GM23338 (cell line): ENCODE results near the gene TSHZ2. TPM values are rescaled to one million over a fixed set of nuclear protein-coding genes. Genes with fewer than 3 reads are reported as not detected.

Experiments used
- ATAC-seq: fragments of 200-7000 bp; cut with Tn5 transposase; 3 replicates; pipeline ENCODE4 v1.9.1; 2020
- DNase-seq: peaks from one replicate; pipeline ENCODE4 v3.0.0-alpha.2; 2015; ENCODE audit warnings: low spot score
- H2AFZ ChIP-seq: fragments of 200-600 bp; sonication (generic); 2 replicates; pipeline ENCODE4 v1.8.0; 2016; ENCODE audit warnings: antibody characterized with exemption, mild to moderate bottlenecking, moderate library complexity
- H3F3A ChIP-seq: fragments of 200-600 bp; sonication (generic); replicated peaks from 2 replicates; pipeline ENCODE4 v1.8.0; 2017; ENCODE audit warnings: antibody characterized with exemption, mixed run types, low read depth
- H3K27ac ChIP-seq: fragments of 200-600 bp; sonication (generic); 2 replicates; pipeline ENCODE4 v1.6.1; 2016; ENCODE audit warnings: low read depth
- H3K27me3 ChIP-seq: fragments of 200-600 bp; sonication (generic); 2 replicates; pipeline ENCODE4 v1.8.0; 2016; ENCODE audit warnings: mild to moderate bottlenecking, mixed run types, moderate library complexity; ENCODE audit not compliant: insufficient read depth
- H3K36me3 ChIP-seq: fragments of 200-600 bp; sonication (generic); 2 replicates; pipeline ENCODE4 v1.8.0; 2016; ENCODE audit warnings: mild to moderate bottlenecking; ENCODE audit not compliant: insufficient read depth
- H3K4me1 ChIP-seq: fragments of 200-600 bp; sonication (generic); 2 replicates; pipeline ENCODE4 v1.8.0; 2016; ENCODE audit warnings: mild to moderate bottlenecking, moderate library complexity; ENCODE audit not compliant: insufficient read depth
- H3K4me2 ChIP-seq: fragments of 200-600 bp; sonication (generic); 2 replicates; pipeline ENCODE4 v1.7.1; 2017; ENCODE audit warnings: mixed run types
- H3K4me3 ChIP-seq: fragments of 200-600 bp; sonication (generic); 2 replicates; pipeline ENCODE4 v1.6.1; 2016; ENCODE audit warnings: mixed run types
- H3K79me2 ChIP-seq: fragments of 200-600 bp; sonication (generic); replicated peaks from 2 replicates; pipeline ENCODE4 v1.8.0; 2017; ENCODE audit warnings: mild to moderate bottlenecking; ENCODE audit not compliant: insufficient read depth
- H3K9me2 ChIP-seq: fragments of 200-600 bp; sonication (generic); 2 replicates; pipeline ENCODE4 v1.8.0; 2017; ENCODE audit not compliant: insufficient read depth
- H4K20me1 ChIP-seq: fragments of 200-600 bp; sonication (generic); replicated peaks from 2 replicates; pipeline ENCODE4 v1.8.0; 2017; ENCODE audit warnings: mild to moderate bottlenecking; ENCODE audit not compliant: insufficient read depth
- H3K27ac Mint-ChIP-seq: 2 replicates; pipeline ENCODE4 v1.8.0; 2020; ENCODE audit warnings: inconsistent platforms, mild to moderate bottlenecking, moderate library complexity, mixed read lengths
- H3K27me3 Mint-ChIP-seq: 3 replicates; pipeline ENCODE4 v1.8.0; 2022; ENCODE audit warnings: low read depth, mild to moderate bottlenecking, moderate library complexity, mixed read lengths, inconsistent platforms; ENCODE audit not compliant: insufficient read depth, poor library complexity
- H3K36me3 Mint-ChIP-seq: 3 replicates; pipeline ENCODE4 v1.8.0; 2021; ENCODE audit warnings: low read depth, mild to moderate bottlenecking, inconsistent platforms, moderate library complexity, mixed read lengths
- H3K4me1 Mint-ChIP-seq: 3 replicates; pipeline ENCODE4 v1.8.0; 2020; ENCODE audit warnings: mild to moderate bottlenecking, inconsistent platforms, mixed read lengths
- H3K4me3 Mint-ChIP-seq: 3 replicates; pipeline ENCODE4 v1.8.0; 2021; ENCODE audit warnings: moderate library complexity, mild to moderate bottlenecking, inconsistent platforms, mixed read lengths
- H3K9me3 Mint-ChIP-seq: 3 replicates; pipeline ENCODE4 v1.8.0; 2020; ENCODE audit warnings: moderate library complexity, mild to moderate bottlenecking, inconsistent platforms, mixed read lengths
- CREB1 ChIP-seq: fragments of 250-450 bp; sonication (Bioruptor Pico); IDR thresholded peaks from 2 replicates; pipeline ENCODE4 v1.5.0; 2020; ENCODE audit warnings: low read depth, mild to moderate bottlenecking, moderate library complexity
- ETS1 ChIP-seq: IDR thresholded peaks from 2 replicates; pipeline ENCODE4 v1.6.1; 2016; ENCODE audit warnings: antibody characterized with exemption
- EZH2phosphoT487 ChIP-seq: fragments of 200-600 bp; sonication (generic); IDR thresholded peaks from one replicate; pipeline ENCODE4 v1.8.1; 2018; ENCODE audit warnings: antibody characterized with exemption; ENCODE audit not compliant: unreplicated experiment
- NANOG ChIP-seq: IDR thresholded peaks from 2 replicates; pipeline ENCODE4 v1.6.1; 2016; ENCODE audit warnings: antibody characterized with exemption, borderline replicate concordance
- POLR2AphosphoS5 ChIP-seq: IDR thresholded peaks from 2 replicates; pipeline ENCODE4 v1.6.1; 2016; ENCODE audit warnings: antibody characterized with exemption, low read depth
- STAT1 ChIP-seq: IDR thresholded peaks from one replicate; pipeline ENCODE4 v1.6.1; 2016; ENCODE audit warnings: antibody characterized with exemption; ENCODE audit not compliant: unreplicated experiment
- ZNF114 ChIP-seq: fragments of 250-450 bp; sonication (Bioruptor Pico); IDR thresholded peaks from 2 replicates; pipeline ENCODE4 v1.5.0; 2020; ENCODE audit warnings: mild to moderate bottlenecking, moderate library complexity
- ZNF331 ChIP-seq: fragments of 250-450 bp; sonication (Bioruptor Pico); IDR thresholded peaks from 2 replicates; pipeline ENCODE4 v1.5.0; 2020; ENCODE audit warnings: low read depth, mild to moderate bottlenecking, moderate library complexity
- polyA plus RNA-seq: library from polyadenylated mRNA; unstranded; fragments of >200 nt; fragmentation: Nextera tagmentation; extraction: Ambion mirVana; gene quantifications from 2 replicates; pipeline ENCODE4 v1.2.1, GENCODE V29; 2016
- total RNA-seq: library from RNA; depleted of rRNA; stranded (reverse); fragments of >200 nt; shearing (Covaris generic); gene quantifications from 2 replicates; pipeline ENCODE4 v1.2.3, GENCODE V29; 2014
- TF ChIP-seq, protein P1 (sequence below): fragments of 250-450 bp; sonication (Bioruptor Pico); IDR thresholded peaks from 2 replicates; pipeline ENCODE4 v1.5.0; 2020; ENCODE audit warnings: mild to moderate bottlenecking, moderate library complexity
- TF ChIP-seq, protein P2 (sequence below): IDR thresholded peaks from one replicate; pipeline ENCODE4 v1.6.1; 2018; ENCODE audit warnings: antibody characterized with exemption; ENCODE audit not compliant: unreplicated experiment
- TF ChIP-seq, protein P3 (sequence below), 2 experiments: fragments of 200-600 bp in 1 of 2; sonication (generic) in 1 of 2; conservative IDR thresholded peaks; 2 replicates each; pipeline versions ENCODE4 v1.5.1 to v1.6.1; 2016 to 2017; ENCODE audit warnings: antibody characterized with exemption in 2 of 2, low read depth in 2 of 2, mild to moderate bottlenecking in 2 of 2, moderate library complexity in 1 of 2

Gene TSHZ2
- total and polyA plus RNA-seq, 2 experiments from 2014 or later = 0.49 to 1.3 TPM

DNA sequence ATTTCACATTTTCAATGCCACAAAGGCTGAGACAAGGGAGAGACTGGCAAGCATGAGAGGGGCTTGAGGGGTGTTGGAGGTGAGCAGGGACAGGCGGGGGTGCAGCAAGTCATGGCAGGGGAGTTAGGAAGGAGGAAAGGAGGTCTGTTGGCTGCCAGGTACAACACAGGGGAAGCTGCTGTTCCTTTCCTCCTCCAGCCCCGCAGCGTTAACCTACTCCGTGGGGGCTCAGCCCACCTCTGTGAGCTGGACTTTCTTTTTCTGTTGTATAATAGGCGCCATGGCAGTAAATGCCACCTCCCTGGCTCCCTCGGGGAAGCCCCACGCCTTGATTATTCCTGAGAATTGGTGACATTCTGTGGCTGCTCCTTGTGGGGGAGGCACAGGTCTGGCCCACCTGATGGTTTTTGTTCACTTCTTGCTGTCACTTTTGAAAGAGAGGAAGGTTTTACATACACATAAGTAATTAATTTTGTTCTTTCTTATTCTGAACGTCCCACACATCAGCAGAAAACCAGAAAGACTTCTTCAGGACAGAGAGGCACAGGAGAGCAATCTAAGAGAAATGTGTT lies 293.2 kb downstream of the TSHZ2 start:
- H4K20me1 ChIP-seq = no peaks in the 10 kb centered on the region
- Mint-ChIP-seq H3K4me1 (peaks cover 16% of the 10 kb centered on the region), H3K9me3 (no peaks in the 10 kb centered on the region; the same call in 2 of the 3 replicates), H3K27me3 (no peaks in the 10 kb centered on the region), H3K4me3 (no peak overlapping the region), H3K36me3 (no peaks in the 10 kb centered on the region), H3K27ac (no peak overlapping the region; the same call in 1 of the 2 replicates)
- no peak overlapping the region for H3K4me3 ChIP-seq
- no peak overlapping the region for H3K4me2 ChIP-seq
- no peaks in the 10 kb centered on the region for H3K4me1 ChIP-seq
- DNase-seq = no peak
- H2AFZ ChIP-seq = peak overlapping the region; percentile 52; the same call in 1 of the 2 replicates
- no peaks in the 10 kb centered on the region for H3K36me3 ChIP-seq
- H3K79me2 ChIP-seq = no peaks in the 10 kb centered on the region
- H3K27me3 ChIP-seq = no peaks in the 10 kb centered on the region
- H3K27ac ChIP-seq = no peak overlapping the region
- no peak for TF ChIP-seq ETS1
- TF ChIP-seq STAT1 = no peak
- TF ChIP-seq, protein P1, sequence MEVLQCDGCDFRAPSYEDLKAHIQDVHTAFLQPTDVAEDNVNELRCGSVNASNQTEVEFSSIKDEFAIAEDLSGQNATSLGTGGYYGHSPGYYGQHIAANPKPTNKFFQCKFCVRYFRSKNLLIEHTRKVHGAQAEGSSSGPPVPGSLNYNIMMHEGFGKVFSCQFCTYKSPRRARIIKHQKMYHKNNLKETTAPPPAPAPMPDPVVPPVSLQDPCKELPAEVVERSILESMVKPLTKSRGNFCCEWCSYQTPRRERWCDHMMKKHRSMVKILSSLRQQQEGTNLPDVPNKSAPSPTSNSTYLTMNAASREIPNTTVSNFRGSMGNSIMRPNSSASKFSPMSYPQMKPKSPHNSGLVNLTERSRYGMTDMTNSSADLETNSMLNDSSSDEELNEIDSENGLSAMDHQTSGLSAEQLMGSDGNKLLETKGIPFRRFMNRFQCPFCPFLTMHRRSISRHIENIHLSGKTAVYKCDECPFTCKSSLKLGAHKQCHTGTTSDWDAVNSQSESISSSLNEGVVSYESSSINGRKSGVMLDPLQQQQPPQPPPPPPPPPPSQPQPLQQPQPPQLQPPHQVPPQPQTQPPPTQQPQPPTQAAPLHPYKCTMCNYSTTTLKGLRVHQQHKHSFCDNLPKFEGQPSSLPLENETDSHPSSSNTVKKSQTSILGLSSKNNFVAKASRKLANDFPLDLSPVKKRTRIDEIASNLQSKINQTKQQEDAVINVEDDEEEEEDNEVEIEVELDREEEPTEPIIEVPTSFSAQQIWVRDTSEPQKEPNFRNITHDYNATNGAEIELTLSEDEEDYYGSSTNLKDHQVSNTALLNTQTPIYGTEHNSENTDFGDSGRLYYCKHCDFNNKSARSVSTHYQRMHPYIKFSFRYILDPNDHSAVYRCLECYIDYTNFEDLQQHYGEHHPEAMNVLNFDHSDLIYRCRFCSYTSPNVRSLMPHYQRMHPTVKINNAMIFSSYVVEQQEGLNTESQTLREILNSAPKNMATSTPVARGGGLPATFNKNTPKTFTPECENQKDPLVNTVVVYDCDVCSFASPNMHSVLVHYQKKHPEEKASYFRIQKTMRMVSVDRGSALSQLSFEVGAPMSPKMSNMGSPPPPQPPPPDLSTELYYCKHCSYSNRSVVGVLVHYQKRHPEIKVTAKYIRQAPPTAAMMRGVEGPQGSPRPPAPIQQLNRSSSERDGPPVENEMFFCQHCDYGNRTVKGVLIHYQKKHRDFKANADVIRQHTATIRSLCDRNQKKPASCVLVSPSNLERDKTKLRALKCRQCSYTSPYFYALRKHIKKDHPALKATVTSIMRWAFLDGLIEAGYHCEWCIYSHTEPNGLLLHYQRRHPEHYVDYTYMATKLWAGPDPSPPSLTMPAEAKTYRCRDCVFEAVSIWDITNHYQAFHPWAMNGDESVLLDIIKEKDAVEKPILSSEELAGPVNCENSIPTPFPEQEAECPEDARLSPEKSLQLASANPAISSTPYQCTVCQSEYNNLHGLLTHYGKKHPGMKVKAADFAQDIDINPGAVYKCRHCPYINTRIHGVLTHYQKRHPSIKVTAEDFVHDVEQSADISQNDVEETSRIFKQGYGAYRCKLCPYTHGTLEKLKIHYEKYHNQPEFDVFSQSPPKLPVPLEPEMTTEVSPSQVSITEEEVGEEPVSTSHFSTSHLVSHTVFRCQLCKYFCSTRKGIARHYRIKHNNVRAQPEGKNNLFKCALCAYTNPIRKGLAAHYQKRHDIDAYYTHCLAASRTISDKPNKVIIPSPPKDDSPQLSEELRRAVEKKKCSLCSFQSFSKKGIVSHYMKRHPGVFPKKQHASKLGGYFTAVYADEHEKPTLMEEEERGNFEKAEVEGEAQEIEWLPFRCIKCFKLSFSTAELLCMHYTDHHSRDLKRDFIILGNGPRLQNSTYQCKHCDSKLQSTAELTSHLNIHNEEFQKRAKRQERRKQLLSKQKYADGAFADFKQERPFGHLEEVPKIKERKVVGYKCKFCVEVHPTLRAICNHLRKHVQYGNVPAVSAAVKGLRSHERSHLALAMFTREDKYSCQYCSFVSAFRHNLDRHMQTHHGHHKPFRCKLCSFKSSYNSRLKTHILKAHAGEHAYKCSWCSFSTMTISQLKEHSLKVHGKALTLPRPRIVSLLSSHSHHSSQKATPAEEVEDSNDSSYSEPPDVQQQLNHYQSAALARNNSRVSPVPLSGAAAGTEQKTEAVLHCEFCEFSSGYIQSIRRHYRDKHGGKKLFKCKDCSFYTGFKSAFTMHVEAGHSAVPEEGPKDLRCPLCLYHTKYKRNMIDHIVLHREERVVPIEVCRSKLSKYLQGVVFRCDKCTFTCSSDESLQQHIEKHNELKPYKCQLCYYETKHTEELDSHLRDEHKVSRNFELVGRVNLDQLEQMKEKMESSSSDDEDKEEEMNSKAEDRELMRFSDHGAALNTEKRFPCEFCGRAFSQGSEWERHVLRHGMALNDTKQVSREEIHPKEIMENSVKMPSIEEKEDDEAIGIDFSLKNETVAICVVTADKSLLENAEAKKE = no peak
- no peak for TF ChIP-seq CREB1
- TF ChIP-seq, protein P2, sequence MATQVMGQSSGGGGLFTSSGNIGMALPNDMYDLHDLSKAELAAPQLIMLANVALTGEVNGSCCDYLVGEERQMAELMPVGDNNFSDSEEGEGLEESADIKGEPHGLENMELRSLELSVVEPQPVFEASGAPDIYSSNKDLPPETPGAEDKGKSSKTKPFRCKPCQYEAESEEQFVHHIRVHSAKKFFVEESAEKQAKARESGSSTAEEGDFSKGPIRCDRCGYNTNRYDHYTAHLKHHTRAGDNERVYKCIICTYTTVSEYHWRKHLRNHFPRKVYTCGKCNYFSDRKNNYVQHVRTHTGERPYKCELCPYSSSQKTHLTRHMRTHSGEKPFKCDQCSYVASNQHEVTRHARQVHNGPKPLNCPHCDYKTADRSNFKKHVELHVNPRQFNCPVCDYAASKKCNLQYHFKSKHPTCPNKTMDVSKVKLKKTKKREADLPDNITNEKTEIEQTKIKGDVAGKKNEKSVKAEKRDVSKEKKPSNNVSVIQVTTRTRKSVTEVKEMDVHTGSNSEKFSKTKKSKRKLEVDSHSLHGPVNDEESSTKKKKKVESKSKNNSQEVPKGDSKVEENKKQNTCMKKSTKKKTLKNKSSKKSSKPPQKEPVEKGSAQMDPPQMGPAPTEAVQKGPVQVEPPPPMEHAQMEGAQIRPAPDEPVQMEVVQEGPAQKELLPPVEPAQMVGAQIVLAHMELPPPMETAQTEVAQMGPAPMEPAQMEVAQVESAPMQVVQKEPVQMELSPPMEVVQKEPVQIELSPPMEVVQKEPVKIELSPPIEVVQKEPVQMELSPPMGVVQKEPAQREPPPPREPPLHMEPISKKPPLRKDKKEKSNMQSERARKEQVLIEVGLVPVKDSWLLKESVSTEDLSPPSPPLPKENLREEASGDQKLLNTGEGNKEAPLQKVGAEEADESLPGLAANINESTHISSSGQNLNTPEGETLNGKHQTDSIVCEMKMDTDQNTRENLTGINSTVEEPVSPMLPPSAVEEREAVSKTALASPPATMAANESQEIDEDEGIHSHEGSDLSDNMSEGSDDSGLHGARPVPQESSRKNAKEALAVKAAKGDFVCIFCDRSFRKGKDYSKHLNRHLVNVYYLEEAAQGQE = no peak
- TF ChIP-seq EZH2phosphoT487 = no peak
- no peak for TF ChIP-seq ZNF331 (CRISPR knock-in tag)
- TF ChIP-seq POLR2AphosphoS5 = no peak
- TF ChIP-seq ZNF114 = no peak
- TF ChIP-seq NANOG = no peak
- TF ChIP-seq, protein P3, sequence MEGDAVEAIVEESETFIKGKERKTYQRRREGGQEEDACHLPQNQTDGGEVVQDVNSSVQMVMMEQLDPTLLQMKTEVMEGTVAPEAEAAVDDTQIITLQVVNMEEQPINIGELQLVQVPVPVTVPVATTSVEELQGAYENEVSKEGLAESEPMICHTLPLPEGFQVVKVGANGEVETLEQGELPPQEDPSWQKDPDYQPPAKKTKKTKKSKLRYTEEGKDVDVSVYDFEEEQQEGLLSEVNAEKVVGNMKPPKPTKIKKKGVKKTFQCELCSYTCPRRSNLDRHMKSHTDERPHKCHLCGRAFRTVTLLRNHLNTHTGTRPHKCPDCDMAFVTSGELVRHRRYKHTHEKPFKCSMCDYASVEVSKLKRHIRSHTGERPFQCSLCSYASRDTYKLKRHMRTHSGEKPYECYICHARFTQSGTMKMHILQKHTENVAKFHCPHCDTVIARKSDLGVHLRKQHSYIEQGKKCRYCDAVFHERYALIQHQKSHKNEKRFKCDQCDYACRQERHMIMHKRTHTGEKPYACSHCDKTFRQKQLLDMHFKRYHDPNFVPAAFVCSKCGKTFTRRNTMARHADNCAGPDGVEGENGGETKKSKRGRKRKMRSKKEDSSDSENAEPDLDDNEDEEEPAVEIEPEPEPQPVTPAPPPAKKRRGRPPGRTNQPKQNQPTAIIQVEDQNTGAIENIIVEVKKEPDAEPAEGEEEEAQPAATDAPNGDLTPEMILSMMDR (conservative IDR thresholded peaks at IDR 0.05; ENCODE audit: low read depth in 2 of 2) = no peak
- no peaks in the 10 kb centered on the region for H3K9me2 ChIP-seq
- H3F3A ChIP-seq = no peaks in the 10 kb centered on the region
- peak; percentile 68 for ATAC-seq
